Measurements from ENCODE around the gene ATRAID. TPM values are rescaled to one million over a fixed set of nuclear protein-coding genes. Genes with fewer than 3 reads are reported as not detected.

ATRAID gene
- total RNA-seq, 120 experiments from 2014 or later, result 28.0 to 68.1 (median 45.4) TPM

Other genes starting within 250 kb of the ATRAID start
- 100 to 1,000 TPM in 119 of 120 experiments, 10 to 100 TPM in 1; 97.4 to 247 (median 192) TPM for gene MAPRE3, start 241.4 kb upstream of the ATRAID start, total RNA-seq
- 10 to 100 TPM; 30.6 to 65.3 (median 43.5) TPM for gene TMEM214, start 179.1 kb upstream of the ATRAID start, total RNA-seq
- gene AGBL5, start 160.4 kb upstream of the ATRAID start, total RNA-seq, result 10 to 100 TPM; 11.3 to 22.7 (median 15.9) TPM
- 100 to 1,000 TPM in 85 of 120 experiments, 10 to 100 TPM in 35; 62.3 to 158 (median 110) TPM for gene OST4, start 140.4 kb upstream of the ATRAID start, total RNA-seq
- 10 to 100 TPM in 23 of 120 experiments, 1 to 10 TPM in 97; 3.2 to 19.4 (median 7.4) TPM for gene EMILIN1, start 133.4 kb upstream of the ATRAID start, total RNA-seq
- 10 to 100 TPM in 119 of 120 experiments, 1 to 10 TPM in 1; 8.0 to 24.7 (median 16.7) TPM for gene KHK, start 125.3 kb upstream of the ATRAID start, total RNA-seq
- gene CGREF1, start 92.9 kb upstream of the ATRAID start, total RNA-seq, result 10 to 100 TPM; 16.0 to 66.6 (median 43.0) TPM
- gene ABHD1, start 88.2 kb upstream of the ATRAID start, total RNA-seq, result 1 to 10 TPM in 118 of 120 experiments, under 1 TPM in 2; 0.83 to 8.1 (median 2.2) TPM
- 10 to 100 TPM; 25.2 to 52.0 (median 34.9) TPM for gene PREB, start 77.4 kb upstream of the ATRAID start, total RNA-seq
- not detected for gene PRR30, start 72.6 kb upstream of the ATRAID start, total RNA-seq
- gene TCF23, start 63.0 kb upstream of the ATRAID start, total RNA-seq, result under 1 TPM in 22 of 120 experiments, not detected in 98; 0.07 to 0.40 (median 0.11) TPM
- gene SLC5A6, start 227 bp downstream of the ATRAID start, total RNA-seq, result 100 to 1,000 TPM in 1 of 120 experiments, 10 to 100 TPM in 119; 21.6 to 107 (median 39.0) TPM
- gene CAD, start 5.3 kb downstream of the ATRAID start, total RNA-seq, result 10 to 100 TPM; 18.2 to 44.6 (median 27.8) TPM
- 10 to 100 TPM; 11.0 to 97.2 (median 48.3) TPM for gene SLC30A3, start 51.0 kb downstream of the ATRAID start, total RNA-seq
- gene DNAJC5G, start 63.4 kb downstream of the ATRAID start, total RNA-seq, result 10 to 100 TPM in 26 of 120 experiments, 1 to 10 TPM in 94; 2.2 to 19.1 (median 7.4) TPM
- gene TRIM54, start 70.4 kb downstream of the ATRAID start, total RNA-seq, result 10 to 100 TPM in 37 of 120 experiments, 1 to 10 TPM in 83; 2.6 to 27.6 (median 9.0) TPM
- 10 to 100 TPM in 45 of 120 experiments, 1 to 10 TPM in 75; 4.9 to 16.4 (median 9.2) TPM for gene UCN, start 96.4 kb downstream of the ATRAID start, total RNA-seq
- 100 to 1,000 TPM in 76 of 120 experiments, 10 to 100 TPM in 44; 78.1 to 133 (median 103) TPM for gene MPV17, start 111.1 kb downstream of the ATRAID start, total RNA-seq
- 10 to 100 TPM; 37.3 to 76.0 (median 50.6) TPM for gene GTF3C2, start 144.7 kb downstream of the ATRAID start, total RNA-seq
- gene EIF2B4, start 158.3 kb downstream of the ATRAID start, total RNA-seq, result 10 to 100 TPM; 24.0 to 55.0 (median 38.2) TPM
- gene SNX17, start 158.6 kb downstream of the ATRAID start, total RNA-seq, result 100 to 1,000 TPM in 9 of 120 experiments, 10 to 100 TPM in 111; 62.9 to 106 (median 87.8) TPM
- gene ZNF513, start 168.7 kb downstream of the ATRAID start, total RNA-seq, result 10 to 100 TPM; 13.9 to 41.1 (median 20.6) TPM
- 10 to 100 TPM; 25.7 to 47.4 (median 35.7) TPM for gene PPM1G, start 197.6 kb downstream of the ATRAID start, total RNA-seq
- 10 to 100 TPM; 61.5 to 97.0 (median 80.4) TPM for gene NRBP1, start 216.6 kb downstream of the ATRAID start, total RNA-seq
- gene KRTCAP3, start 230.3 kb downstream of the ATRAID start, total RNA-seq, result 1 to 10 TPM in 107 of 120 experiments, under 1 TPM in 9, not detected in 4; 0.54 to 6.3 (median 2.2) TPM

All from dorsolateral prefrontal cortex (tissue), 118 donors.